HG03575 (cell line): ENCODE results near the gene GUCY1A2.

Experiments
- ATAC-seq: cut with Tn5 transposase; IDR thresholded peaks from one replicate; pipeline ENCODE4 v1.9.1; 2021; ENCODE audit not compliant: unreplicated experiment, insufficient number of reproducible peaks, low FRiP score; ENCODE audit errors: extremely low read depth

The GUCY1A2 gene

DNA sequence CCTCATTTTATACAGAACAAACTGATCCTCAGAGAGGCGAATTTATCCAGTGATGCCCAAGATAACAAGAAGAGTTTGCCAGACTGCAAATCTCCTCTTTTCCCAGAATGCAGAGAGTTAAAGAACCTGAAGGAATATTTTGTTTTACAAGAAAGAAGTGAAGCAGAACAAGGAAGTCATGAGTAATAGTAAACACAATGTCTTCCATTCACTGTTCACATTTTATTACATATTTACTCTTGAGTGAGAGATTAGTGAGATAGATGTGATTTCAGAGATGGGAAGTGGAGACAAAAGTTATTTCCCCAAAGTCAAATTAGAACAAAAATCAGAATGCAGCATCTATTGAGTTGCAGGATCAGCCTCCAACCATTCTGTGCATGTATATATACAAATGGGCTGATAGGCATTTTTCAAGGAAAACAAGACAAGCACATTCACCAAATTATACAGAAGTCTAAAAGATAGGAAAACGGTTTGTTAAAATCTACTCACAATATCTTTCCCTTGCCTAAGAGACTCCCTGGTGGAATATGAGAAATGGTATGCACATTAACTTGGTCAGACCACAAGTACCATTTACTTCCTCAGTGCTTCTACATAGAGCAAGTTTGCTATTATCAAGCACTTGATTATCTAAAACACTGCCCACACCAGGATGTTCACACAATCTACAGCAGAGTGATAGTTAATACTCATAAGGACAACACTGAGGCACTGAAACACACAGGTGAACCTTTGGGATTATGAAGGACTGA lies 12.0 kb downstream of the GUCY1A2 start:
- no peak for ATAC-seq

DNA sequence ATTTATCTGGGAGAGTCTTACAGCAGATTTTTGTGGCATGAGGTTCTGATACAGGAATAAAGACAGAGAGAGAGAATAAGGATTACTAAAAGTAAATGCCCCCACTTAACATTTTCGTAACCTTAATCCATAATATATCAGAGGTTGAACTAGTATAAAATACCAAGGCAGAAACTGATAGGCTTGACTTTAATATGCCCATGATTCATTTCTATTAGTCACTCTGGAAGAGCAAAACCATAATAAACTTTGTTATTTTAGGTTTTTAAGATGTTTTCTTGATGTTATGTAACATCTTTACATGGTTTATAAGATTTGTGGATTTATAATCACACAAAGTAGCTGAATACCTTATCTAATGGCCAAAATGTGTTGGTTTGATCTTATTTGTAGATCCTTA lies 19.1 kb downstream of the GUCY1A2 start:
- ATAC-seq, result no peak

DNA sequence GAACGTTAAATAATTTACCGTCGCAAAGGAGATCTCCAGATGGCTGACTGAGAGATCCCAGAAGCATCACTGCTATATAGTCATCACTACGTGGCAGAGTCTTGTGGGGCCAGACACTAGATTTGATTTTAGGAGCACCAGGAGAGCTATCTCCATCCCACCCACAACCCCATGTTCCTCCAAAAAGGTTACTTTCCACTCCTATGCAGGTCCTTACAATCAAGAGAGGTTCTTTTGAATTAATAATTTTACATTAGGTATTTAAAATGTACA lies 19.4 kb downstream of the GUCY1A2 start:
- no peak for ATAC-seq

- no peak for ATAC-seq
Observed at GRCh38 chr11:106998116-106998915, 20.0 kb downstream of the GUCY1A2 start.

DNA sequence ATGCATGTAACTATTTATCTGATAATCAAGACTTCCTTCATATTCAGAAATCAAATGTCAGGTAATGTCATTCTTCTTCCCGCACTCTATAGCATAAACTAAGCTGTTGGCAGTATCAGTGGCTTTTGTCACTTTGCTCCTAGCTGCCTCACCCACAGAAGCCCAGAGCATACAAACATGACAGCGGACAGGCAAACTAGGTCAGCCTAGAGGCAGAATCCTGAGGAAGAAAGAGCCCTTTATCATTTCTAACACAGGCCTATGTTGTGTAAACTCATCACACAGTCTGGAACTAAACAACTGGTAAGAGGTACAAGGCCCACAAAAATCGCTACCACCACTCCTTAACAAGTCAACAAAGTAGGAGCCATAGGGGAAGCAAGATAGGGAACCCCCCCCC lies 21.0 kb downstream of the GUCY1A2 start:
- ATAC-seq, result no peak

DNA sequence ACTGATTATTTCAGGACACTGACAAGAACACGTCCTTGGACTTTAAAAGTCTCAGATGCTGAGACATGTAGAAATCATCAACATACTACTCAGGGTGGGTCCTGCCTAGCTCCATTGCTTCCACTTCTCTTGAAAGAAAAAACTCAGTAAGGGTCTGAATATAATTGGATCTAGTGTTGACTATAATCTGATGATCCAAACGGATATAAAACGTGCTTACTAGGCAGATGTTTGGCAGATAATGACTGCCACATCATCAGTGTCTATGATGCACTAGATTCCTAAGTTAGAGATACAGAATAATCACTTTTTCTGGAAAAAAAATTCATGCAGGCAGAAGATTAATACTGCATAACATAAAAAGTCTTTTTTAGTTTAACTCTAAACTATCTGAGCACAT lies 21.6 kb downstream of the GUCY1A2 start:
- no peak for ATAC-seq

DNA sequence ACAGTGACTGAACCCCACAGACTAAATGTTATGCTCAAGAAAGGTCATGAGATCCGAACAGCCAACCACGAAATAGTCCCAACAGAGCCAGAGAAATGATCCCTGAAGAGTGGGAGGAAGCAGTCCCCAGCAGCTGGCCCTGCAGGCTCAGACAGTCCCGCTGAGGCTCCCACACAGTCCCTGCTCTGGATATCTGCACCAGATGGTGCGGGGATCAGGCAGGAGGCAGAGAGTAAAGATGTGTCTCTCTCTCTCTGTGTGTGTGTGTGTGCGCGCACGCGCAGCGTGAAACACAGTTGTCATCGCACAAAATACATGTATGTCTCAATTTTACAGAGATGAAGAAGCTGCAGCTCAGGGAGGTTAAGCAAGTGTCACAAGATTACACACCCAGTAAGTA lies 27.9 kb downstream of the GUCY1A2 start:
- no peak for ATAC-seq

- ATAC-seq, result no peak
Observed at GRCh38 chr11:106989078-106989455, 29.2 kb downstream of the GUCY1A2 start.

DNA sequence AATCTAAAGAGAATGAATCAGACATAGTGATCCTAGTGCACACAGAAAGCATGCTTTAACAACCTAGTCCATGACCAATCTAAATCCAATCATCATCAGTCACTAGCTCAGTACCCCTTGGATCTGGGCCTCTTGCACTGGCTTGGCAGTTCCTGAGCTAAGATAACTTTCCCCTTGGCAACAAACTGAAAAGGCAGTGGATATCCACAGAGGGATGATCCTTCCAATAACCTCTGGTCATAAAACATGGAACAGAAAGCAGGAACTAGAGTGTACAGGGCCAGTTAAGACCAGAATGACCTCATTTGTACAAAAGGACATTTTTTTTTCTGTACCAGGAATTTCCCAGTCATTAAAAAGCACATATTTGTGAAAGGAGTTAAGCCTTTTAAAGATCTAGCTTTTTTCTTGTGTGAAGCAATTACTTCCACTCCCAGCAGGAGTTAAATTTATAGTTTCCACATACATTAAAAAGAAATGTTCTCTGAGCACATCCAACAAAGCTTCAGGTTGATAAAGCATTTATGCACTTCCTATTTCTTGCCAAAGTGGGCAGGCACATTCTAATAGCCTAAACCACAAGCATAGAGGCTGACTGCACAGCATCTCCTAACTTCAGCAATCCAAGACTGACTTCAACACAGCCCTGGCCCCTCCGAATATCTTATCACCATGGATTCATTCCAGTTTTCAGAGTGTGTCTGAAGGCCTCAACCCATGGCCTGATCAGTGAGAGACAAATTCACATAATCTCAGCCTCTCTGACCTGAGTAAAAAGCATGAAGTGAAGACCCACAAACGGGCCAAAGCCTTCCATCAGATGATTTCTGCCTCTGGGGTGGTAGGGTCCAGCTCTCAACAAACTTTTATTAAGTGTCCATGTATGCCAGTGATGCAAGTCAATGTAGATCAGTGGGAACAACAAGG lies 29.9 kb downstream of the GUCY1A2 start:
- ATAC-seq, result no peak

GRCh38 chr11:106986673-106987072 lies 31.6 kb downstream of the GUCY1A2 start:
- ATAC-seq, result no peak

- ATAC-seq, result no peak
Observed at GRCh38 chr11:106986261-106986660, 32.0 kb downstream of the GUCY1A2 start.

- no peak for ATAC-seq
Observed at GRCh38 chr11:106983991-106984390, 34.3 kb downstream of the GUCY1A2 start.

DNA sequence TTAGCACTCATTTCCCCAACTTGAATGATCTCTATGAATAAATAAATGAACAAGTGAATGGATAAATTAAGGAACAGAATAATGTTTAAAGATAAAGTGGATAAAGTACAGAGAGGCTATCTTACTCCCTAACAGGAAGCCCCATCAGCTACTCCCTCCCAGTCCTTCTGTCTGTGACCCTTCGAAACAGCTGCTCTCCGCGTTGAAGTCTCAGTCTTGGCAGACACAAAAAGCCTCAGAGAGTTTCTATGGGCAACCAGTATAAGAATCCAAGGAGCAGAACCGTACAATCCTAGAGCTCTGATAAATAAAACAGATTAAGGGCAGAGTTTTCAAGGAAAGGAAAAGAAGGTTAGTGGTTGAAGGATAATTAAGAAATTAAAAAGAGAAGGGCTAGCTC lies 35.0 kb downstream of the GUCY1A2 start:
- ATAC-seq, result no peak

DNA sequence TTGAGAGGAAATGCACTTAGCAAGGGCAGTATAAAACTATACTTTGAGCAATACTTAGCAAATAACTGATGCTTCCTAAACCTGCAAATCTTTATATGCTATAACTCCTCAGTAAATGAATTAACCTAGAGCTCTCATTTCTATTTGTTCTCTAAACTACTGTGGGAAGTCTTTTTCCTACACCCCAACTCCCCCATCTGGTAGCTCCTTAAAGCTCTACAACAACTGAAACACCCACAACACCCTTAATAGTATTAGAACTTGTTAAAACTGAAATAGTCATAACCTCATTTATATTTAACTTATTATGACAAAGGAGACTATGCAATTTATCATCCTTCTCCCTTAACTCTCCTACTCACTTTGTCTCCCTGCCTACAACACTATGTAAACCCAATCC lies 43.4 kb downstream of the GUCY1A2 start:
- ATAC-seq, result no peak

DNA sequence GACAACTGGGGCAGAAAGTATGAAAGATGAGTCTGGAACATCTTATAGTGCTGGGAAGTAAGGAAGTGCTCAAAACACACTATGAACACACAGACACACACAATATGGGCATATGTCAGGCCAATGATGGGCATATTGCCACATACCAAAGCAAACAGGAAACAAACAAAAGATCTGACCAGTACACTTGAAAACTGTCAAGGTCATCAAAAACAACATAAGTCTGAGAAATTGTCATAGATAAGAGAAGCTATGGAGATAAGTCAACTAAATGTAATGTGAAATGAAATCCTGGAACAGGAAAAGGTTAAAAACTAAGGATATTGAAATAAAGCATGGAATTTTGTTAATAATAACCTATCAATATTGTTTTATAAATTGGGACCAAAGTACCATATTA lies 46.4 kb downstream of the GUCY1A2 start:
- ATAC-seq, result no peak

DNA sequence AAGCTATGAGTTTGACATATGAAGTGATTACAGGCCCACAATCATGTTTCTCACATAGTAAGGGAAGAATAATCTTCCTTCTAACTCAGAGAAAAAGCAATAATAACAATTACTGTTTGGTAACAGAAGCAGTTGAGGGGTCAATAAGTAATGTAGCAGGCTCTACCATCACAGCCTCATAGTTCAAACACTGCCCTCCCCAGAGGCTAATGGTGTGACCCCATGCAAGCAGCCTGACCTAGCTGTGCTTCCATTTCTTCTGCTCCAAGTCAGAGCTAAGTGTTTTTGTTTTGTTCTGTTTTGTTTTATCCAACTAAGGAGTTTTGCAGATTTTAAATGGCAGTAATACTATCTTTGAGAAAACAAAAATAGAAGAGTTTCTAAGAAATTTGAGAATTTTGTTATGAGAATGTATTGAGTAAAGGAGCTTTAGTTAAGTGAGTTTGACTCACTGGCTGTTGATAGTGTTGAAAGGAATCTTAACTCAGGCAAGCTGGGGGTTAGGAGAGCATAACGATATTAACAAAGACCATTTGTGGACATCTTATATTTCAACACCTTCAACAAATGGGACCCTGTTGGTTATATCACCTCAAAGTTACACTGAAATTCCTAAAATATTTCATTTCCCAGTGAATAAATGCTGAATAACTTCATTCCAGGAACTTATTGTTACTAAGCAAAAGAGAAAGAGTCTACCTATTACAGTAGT lies 48.5 kb downstream of the GUCY1A2 start:
- ATAC-seq, result no peak

DNA sequence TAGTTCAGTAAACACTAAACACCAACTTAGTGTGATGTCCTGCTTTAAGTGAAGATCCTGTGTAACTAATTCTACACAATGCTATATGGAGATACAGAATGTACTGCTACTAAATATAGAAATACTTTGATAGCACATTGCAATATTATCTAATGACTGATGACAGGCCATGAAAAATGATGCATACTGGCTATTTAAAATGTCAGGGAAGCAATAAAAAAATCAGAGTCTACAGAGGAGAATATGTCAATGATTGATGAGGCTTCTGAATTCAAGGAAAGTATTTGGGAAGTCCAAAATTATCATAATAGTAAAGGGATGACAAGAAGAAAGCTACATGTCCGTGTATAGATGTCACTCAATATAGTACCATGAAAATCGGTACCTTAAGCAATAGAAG lies 55.3 kb downstream of the GUCY1A2 start:
- no peak for ATAC-seq

DNA sequence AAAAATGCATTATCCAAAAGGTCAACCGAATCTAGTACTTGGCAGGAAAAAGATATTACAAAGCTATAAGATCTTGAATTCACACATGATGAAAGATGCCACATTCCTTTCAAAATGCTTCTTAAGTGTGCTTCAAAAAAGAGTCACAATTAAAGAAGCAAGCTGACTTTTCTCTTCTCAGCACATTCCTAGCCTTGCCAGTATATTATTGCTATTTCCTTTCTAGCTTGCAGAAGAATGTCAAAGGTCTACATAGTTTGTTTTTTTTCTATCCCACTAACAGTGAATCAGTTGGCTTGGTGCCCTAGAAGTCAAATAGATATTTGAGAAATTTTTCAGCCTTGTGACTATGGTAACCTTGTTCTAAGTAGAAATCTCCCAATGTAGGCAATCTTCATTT lies 56.8 kb downstream of the GUCY1A2 start:
- no peak for ATAC-seq

- ATAC-seq, result no peak
Observed at GRCh38 chr11:106961048-106961447, 57.2 kb downstream of the GUCY1A2 start.
